H9 (cell line): ENCODE results near the gene CCDC91. TPM values are rescaled to one million over a fixed set of nuclear protein-coding genes. Genes with fewer than 3 reads are reported as not detected.

Experiments
- DNase-seq: peaks from one replicate; pipeline ENCODE4 v3.0.0-alpha.2; 2017
- H2AFZ ChIP-seq: one replicate; pipeline ENCODE4 v1.6.1; 2013; ENCODE audit warnings: mild to moderate bottlenecking, low read length, control low read depth, moderate library complexity
- H2AK5ac ChIP-seq: 2 replicates; pipeline ENCODE4 v1.6.1; 2013; ENCODE audit warnings: low read length, control low read depth, mixed read lengths; ENCODE audit not compliant: insufficient read length
- H2BK120ac ChIP-seq: one replicate; pipeline ENCODE4 v1.6.1; 2013; ENCODE audit warnings: low read depth, mild to moderate bottlenecking, low read length, control low read depth, inconsistent platforms; ENCODE audit not compliant: poor library complexity, severe bottlenecking
- H2BK12ac ChIP-seq: 2 replicates; pipeline ENCODE4 v1.6.1; 2013; ENCODE audit warnings: low read length, control low read depth, mixed read lengths, low read depth; ENCODE audit not compliant: insufficient read length
- H2BK15ac ChIP-seq: 2 replicates; pipeline ENCODE4 v1.6.1; 2013; ENCODE audit warnings: low read depth, low read length, control low read depth
- H2BK20ac ChIP-seq: one replicate; pipeline ENCODE4 v1.6.1; 2013; ENCODE audit warnings: low read depth, mild to moderate bottlenecking, low read length, control low read depth, inconsistent platforms; ENCODE audit not compliant: poor library complexity, severe bottlenecking
- H2BK5ac ChIP-seq: 2 replicates; pipeline ENCODE4 v1.6.1; 2013; ENCODE audit warnings: low read length, control low read depth, mixed read lengths; ENCODE audit not compliant: insufficient read length
- H3K14ac ChIP-seq: 2 replicates; pipeline ENCODE4 v1.6.1; 2013; ENCODE audit warnings: low read length, control low read depth; ENCODE audit not compliant: insufficient read depth
- H3K18ac ChIP-seq: 2 replicates; pipeline ENCODE4 v1.6.1; 2013; ENCODE audit warnings: low read depth, mild to moderate bottlenecking, mixed read lengths, low read length, control low read depth; ENCODE audit not compliant: insufficient read length
- H3K23ac ChIP-seq: 2 replicates; pipeline ENCODE4 v1.6.1; 2013; ENCODE audit warnings: low read length, control low read depth, mixed read lengths, low read depth; ENCODE audit not compliant: insufficient read length
- H3K23me2 ChIP-seq: 2 replicates; pipeline ENCODE4 v1.6.1; 2013; ENCODE audit warnings: low read depth, mild to moderate bottlenecking, mixed read lengths, low read length, control low read depth; ENCODE audit not compliant: insufficient read length, poor library complexity, severe bottlenecking
- H3K27ac ChIP-seq: 2 replicates; pipeline ENCODE4 v1.5.1; 2013; ENCODE audit warnings: low read length, control low read depth, mixed read lengths, low read depth; ENCODE audit not compliant: insufficient read length
- H3K27me3 ChIP-seq: 2 replicates; pipeline ENCODE4 v1.6.1; 2013; ENCODE audit warnings: low read length, control low read depth, inconsistent platforms; ENCODE audit not compliant: insufficient read depth
- H3K4ac ChIP-seq: 2 replicates; pipeline ENCODE4 v1.6.1; 2013; ENCODE audit warnings: low read depth, mild to moderate bottlenecking, control low read depth, inconsistent platforms, low read length, moderate library complexity
- H3K4me1 ChIP-seq: 2 replicates; pipeline ENCODE4 v1.6.1; 2013; ENCODE audit warnings: low read length, control low read depth, inconsistent platforms; ENCODE audit not compliant: insufficient read depth
- H3K4me2 ChIP-seq: 2 replicates; pipeline ENCODE4 v1.6.1; 2013; ENCODE audit warnings: low read length, control low read depth, mixed read lengths; ENCODE audit not compliant: insufficient read length, insufficient read depth
- H3K56ac ChIP-seq: 2 replicates; pipeline ENCODE4 v1.6.1; 2013; ENCODE audit warnings: low read depth, mild to moderate bottlenecking, mixed read lengths, low read length, control low read depth; ENCODE audit not compliant: insufficient read length
- H3K79me1 ChIP-seq: 2 replicates; pipeline ENCODE4 v1.6.1; 2013; ENCODE audit warnings: low read depth, mild to moderate bottlenecking, moderate library complexity, low read length, control low read depth, inconsistent platforms; ENCODE audit not compliant: insufficient read depth, poor library complexity, severe bottlenecking
- H3K79me2 ChIP-seq: 2 replicates; pipeline ENCODE4 v1.6.1; 2013; ENCODE audit warnings: low read length, control low read depth, inconsistent platforms; ENCODE audit not compliant: insufficient read depth
- H3K9ac ChIP-seq: 2 replicates; pipeline ENCODE4 v1.6.1; 2013; ENCODE audit warnings: low read length, control low read depth, mixed read lengths; ENCODE audit not compliant: insufficient read length; ENCODE audit errors: extremely low read depth
- H3K9me3 ChIP-seq: one replicate; pipeline ENCODE4 v1.6.1; 2013; ENCODE audit warnings: low read depth, low read length, inconsistent platforms; ENCODE audit not compliant: control insufficient read depth
- H3T11ph ChIP-seq: one replicate; pipeline ENCODE4 v1.6.1; 2013; ENCODE audit warnings: mild to moderate bottlenecking, low read length, control low read depth, inconsistent platforms
- H4K20me1 ChIP-seq: one replicate; pipeline ENCODE4 v1.6.1; 2013; ENCODE audit not compliant: control insufficient read depth, insufficient read length, insufficient read depth
- H4K5ac ChIP-seq: 2 replicates; pipeline ENCODE4 v1.6.1; 2013; ENCODE audit warnings: low read depth, mild to moderate bottlenecking, mixed read lengths, low read length, control low read depth; ENCODE audit not compliant: insufficient read length
- H4K8ac ChIP-seq: replicated peaks from 2 replicates; pipeline ENCODE4 v1.6.1; 2013; ENCODE audit warnings: low read length, control low read depth, mixed read lengths, low read depth; ENCODE audit not compliant: insufficient read length
- H4K91ac ChIP-seq: 2 replicates; pipeline ENCODE4 v1.6.1; 2013; ENCODE audit warnings: low read depth, mild to moderate bottlenecking, moderate library complexity, mixed read lengths, low read length, control low read depth; ENCODE audit not compliant: insufficient read length
- H3K27ac Mint-ChIP-seq, 3 experiments: 2 replicates in 2 of 3; 3 replicates in 1 of 3; pipeline ENCODE4 v1.8.0; 2020 to 2021; ENCODE audit warnings: mixed read lengths in 3 of 3, mild to moderate bottlenecking in 1 of 3, moderate library complexity in 1 of 3
- H3K27me3 Mint-ChIP-seq: 2 replicates; pipeline ENCODE4 v1.8.0; 2021; ENCODE audit warnings: low read depth, mild to moderate bottlenecking, moderate library complexity, mixed read lengths
- H3K36me3 Mint-ChIP-seq, 3 experiments: 2 replicates in 2 of 3; 3 replicates in 1 of 3; pipeline ENCODE4 v1.8.0; 2020 to 2021; ENCODE audit warnings: low read depth in 3 of 3, mixed read lengths in 3 of 3; ENCODE audit not compliant: insufficient read depth in 1 of 3
- H3K4me1 Mint-ChIP-seq, 2 experiments: 2 replicates each; pipeline ENCODE4 v1.8.0; 2020; ENCODE audit warnings: mixed read lengths in 2 of 2
- H3K4me3 Mint-ChIP-seq, 2 experiments: 2 replicates in 1 of 2; 3 replicates in 1 of 2; pipeline ENCODE4 v1.8.0; 2020 to 2021; ENCODE audit warnings: mild to moderate bottlenecking in 2 of 2, mixed read lengths in 2 of 2, moderate library complexity in 1 of 2
- H3K9me3 Mint-ChIP-seq, 2 experiments: 2 replicates in 1 of 2; 3 replicates in 1 of 2; pipeline ENCODE4 v1.8.0; 2020; ENCODE audit warnings: mild to moderate bottlenecking in 2 of 2, mixed read lengths in 2 of 2, moderate library complexity in 1 of 2
- CTCF ChIP-seq: fragments of 200-600 bp; sonication (generic); conservative IDR thresholded peaks from 3 replicates; pipeline ENCODE4 v1.8.0; 2021; ENCODE audit warnings: antibody characterized with exemption, mild to moderate bottlenecking
- WGBS: extraction: QIAGEN DNeasy Blood & Tissue Kit; methylation state at CpG from one replicate; pipeline ENCODE4 v1.1.7; 2013; ENCODE audit warnings: missing lambda C conversion rate, low lambda C conversion rate, mixed read lengths; ENCODE audit not compliant: insufficient read length; ENCODE audit errors: extremely low coverage; 5-methylcytosine and 5-hydroxymethylcytosine counted together
- total RNA-seq: library from RNA; stranded (reverse); gene quantifications from 2 replicates; pipeline ENCODE4 v1.2.1, GENCODE V29; 2021

The CCDC91 gene
- total RNA-seq, 1 experiment from 2014 or later: 22.7 TPM

GRCh38 chr12:28456934-28457710, 266.9 kb downstream of the CCDC91 start:
- H3K23ac ChIP-seq: no peak overlapping the region
- WGBS: no CpG with 5 or more reads among the region's 5 CpGs
- peaks cover 41 to 46% of the 10 kb centered on the region in 2 experiments for H3K4me1 Mint-ChIP-seq

More at GRCh38 chr12:28456934-28457710, 266.9 kb downstream of the CCDC91 start:
- Histone ChIP-seq H2BK15ac (no peak overlapping the region), H3K14ac (no peak overlapping the region), H3K9me3 (no peaks in the 10 kb centered on the region), H3K4me2 (no peak overlapping the region), H3K56ac (no peak overlapping the region), H3T11ph (no peak overlapping the region), H2AFZ (no peak overlapping the region), H2BK120ac (no peak overlapping the region), H2BK5ac (no peak overlapping the region), H4K5ac (no peak overlapping the region), H3K4ac (no peak overlapping the region), H2AK5ac (no peak overlapping the region), H3K27me3 (no peaks in the 10 kb centered on the region), H3K79me2 (no peaks in the 10 kb centered on the region), H2BK20ac (no peak overlapping the region), H4K8ac (no peak overlapping the region), H3K4me1 (no peaks in the 10 kb centered on the region; the same call in 1 of the 2 replicates), H4K91ac (no peak overlapping the region), H3K23me2 (no peaks in the 10 kb centered on the region), H4K20me1 (no peaks in the 10 kb centered on the region), H3K27ac (no peak overlapping the region), H3K79me1 (no peaks in the 10 kb centered on the region), H3K9ac (no peak overlapping the region), H2BK12ac (no peak overlapping the region), H3K18ac (no peak overlapping the region)
- DNase-seq: no peak
- TF ChIP-seq CTCF: no peak
- Mint-ChIP-seq H3K4me3 (no peak overlapping the region), H3K27ac (peak overlapping the region in 1 of 3 experiments; percentile 82; a peak in 2 of 7 replicates), H3K36me3 (peaks cover 4 to 9% (median 7%) of the 10 kb centered on the region in 3 experiments; a peak in 5 of 7 replicates), H3K27me3 (no peaks in the 10 kb centered on the region), H3K9me3 (peaks cover 0 to 3% of the 10 kb centered on the region in 2 experiments; a peak in 1 of 5 replicates)
